NB4 (cell line): ENCODE results near the gene TM4SF1.

ENCODE experiments used
- DNase-seq: peaks from one replicate; pipeline ENCODE4 v3.0.0; 2010; ENCODE audit warnings: low read depth
- H3K4me3 ChIP-seq: one replicate; pipeline ENCODE4 v1.5.1; 2011; ENCODE audit warnings: mild to moderate bottlenecking, low read depth, low read length, moderate library complexity
- CTCF ChIP-seq: IDR thresholded peaks from one replicate; pipeline ENCODE4 v1.5.1; 2012; ENCODE audit warnings: low read depth, low read length
- MAX ChIP-seq: IDR thresholded peaks from 2 replicates; pipeline ENCODE4 v1.6.1; 2011; ENCODE audit warnings: low read depth, low read length
- MYC ChIP-seq: IDR thresholded peaks from 2 replicates; pipeline ENCODE4 v1.6.1; 2011; ENCODE audit warnings: low read depth, low read length
- POLR2A ChIP-seq: IDR thresholded peaks from 2 replicates; pipeline ENCODE4 v1.6.1; 2011; ENCODE audit warnings: mild to moderate bottlenecking; ENCODE audit not compliant: insufficient read length; ENCODE audit errors: extremely low read depth

The TM4SF1 gene

GRCh38 chr3:149400645-149401044 is 23.2 kb upstream of the TM4SF1 start:
- no peak overlapping the region for H3K4me3 ChIP-seq
- TF ChIP-seq CTCF (no peak), POLR2A (no peak), MAX (no peak)
- DNase-seq = no peak

DNA sequence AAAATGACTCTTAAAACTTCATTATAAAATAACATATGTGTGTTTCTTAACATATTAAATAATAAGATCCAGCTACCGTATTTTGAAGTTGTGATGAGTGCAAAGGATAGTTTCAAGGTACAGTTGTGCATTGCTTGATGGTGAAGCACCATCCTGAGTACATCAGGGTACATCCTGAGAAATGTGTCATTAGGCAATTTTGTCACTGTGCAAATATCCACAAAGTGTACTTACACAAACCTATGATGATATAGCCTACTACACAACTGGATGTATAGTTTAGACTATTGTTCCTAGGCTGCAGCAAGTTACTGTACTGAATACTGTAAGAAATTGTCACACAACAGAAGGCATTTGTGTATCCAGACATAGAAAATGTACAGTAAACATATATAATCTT is 20.8 kb upstream of the TM4SF1 start:
- TF ChIP-seq MAX = no peak
- TF ChIP-seq MYC = no peak
- no peak for TF ChIP-seq CTCF
- no peak for TF ChIP-seq POLR2A
- no peak for DNase-seq
- no peak overlapping the region for H3K4me3 ChIP-seq

- TF ChIP-seq MYC (no peak), POLR2A (no peak), MAX (no peak), CTCF (no peak)
Measured at GRCh38 chr3:149397528-149397927, 20.1 kb upstream of the TM4SF1 start.

GRCh38 chr3:149396476-149396875 is 19.0 kb upstream of the TM4SF1 start:
- TF ChIP-seq POLR2A (no peak), MYC (no peak), MAX (no peak), CTCF (no peak)
- DNase-seq = no peak
- H3K4me3 ChIP-seq = no peak overlapping the region

More at GRCh38 chr3:149397528-149397927, 20.1 kb upstream of the TM4SF1 start:
- no peak for DNase-seq
- no peak overlapping the region for H3K4me3 ChIP-seq

DNA sequence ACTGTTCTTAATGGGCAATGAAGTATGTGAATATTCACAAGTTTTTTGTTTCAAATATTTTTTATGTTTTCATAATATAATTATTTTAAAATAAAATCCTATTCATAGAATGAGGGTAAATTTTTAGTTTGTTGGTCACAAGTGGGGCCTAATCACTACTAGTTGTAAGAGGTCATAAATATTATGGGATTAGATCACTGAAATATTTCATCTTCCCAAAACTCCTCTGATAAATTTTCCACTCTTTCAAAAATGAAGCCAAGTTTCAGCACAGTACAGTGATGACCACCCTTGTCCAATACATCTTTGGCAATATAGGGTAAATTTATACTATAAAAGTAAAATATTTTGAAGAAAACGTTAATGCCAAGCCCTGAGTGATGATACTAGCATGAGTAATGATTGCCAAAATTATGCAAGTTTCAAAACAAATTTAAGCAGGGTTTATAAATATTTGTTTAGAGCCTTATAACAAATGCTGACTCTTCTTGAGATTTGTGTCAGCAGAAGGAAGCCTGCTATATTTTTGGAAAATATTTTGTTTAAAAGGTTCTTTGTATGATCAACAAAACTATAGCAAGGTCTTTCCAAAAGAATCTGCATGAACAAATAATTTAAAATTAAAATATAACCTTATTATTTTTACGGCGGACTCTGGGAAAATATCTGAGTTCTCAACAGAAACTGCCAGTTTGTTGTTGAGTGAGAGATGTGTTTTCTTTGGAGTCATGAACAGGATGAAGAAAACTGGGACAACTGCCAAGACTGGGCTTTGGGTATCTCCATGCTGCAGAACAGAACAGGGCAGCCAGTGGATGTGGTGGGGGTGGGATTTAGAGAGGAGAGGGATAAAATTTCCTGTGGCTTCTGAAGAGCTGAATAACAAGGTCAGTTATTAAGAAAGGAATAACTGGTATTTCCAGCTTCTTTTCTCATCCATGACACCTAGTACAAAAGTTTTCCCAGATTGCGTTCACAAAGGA is 17.9 kb upstream of the TM4SF1 start:
- no peak overlapping the region for H3K4me3 ChIP-seq
- TF ChIP-seq CTCF (no peak), MAX (no peak), POLR2A (no peak), MYC (no peak)
- DNase-seq = no peak
